HG03139 (cell line): ENCODE measurements around the gene TMCO4.

ENCODE experiments used
- ATAC-seq: cut with Tn5 transposase; IDR thresholded peaks from one replicate; pipeline ENCODE4 v1.9.1; 2021; ENCODE audit not compliant: unreplicated experiment

The TMCO4 gene

DNA sequence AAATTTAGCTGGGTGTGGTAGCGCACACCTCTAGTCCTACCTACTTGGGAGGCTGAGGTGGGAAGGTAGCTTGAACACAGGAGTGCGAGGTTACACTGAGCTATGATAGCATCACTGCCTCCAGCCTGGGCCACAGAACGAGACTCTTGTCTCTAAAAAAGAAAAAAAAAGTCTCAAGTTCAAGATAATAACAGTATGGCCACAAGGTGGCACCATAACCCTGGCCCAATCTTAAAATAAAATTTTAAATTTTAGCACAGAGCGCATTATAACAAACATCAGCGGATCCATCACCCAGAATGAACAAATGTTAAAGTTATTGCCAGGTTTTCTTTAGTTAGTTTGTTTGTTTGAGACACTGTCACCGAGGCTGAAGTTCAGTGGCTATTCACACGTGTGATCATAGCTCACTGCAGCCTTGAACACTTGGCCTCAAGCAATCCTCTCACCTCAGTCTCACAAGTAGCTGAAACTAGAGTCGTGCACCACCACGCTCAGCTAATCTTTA, 137.9 kb downstream of the TMCO4 start:
- ATAC-seq: no peak

DNA sequence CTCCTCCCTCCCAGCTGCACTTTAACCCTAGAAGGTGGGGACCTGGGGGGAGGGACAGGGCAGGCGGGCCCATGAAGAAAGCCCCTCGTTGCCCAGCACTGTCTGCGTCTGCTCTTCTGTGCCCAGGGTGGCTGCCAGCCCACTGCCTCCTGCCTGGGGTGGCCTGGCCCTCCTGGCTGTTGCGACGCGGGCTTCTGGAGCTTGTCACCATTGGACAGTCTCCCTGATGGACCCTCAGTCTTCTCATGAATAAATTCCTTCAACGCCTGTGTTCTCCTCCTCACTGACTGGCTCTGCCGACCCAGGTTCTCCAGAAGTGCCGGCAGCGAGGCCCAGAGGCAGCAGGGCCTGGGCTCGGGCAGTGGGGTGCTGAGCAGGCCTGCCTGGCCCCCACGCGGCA, 141.5 kb downstream of the TMCO4 start:
- no peak for ATAC-seq

DNA sequence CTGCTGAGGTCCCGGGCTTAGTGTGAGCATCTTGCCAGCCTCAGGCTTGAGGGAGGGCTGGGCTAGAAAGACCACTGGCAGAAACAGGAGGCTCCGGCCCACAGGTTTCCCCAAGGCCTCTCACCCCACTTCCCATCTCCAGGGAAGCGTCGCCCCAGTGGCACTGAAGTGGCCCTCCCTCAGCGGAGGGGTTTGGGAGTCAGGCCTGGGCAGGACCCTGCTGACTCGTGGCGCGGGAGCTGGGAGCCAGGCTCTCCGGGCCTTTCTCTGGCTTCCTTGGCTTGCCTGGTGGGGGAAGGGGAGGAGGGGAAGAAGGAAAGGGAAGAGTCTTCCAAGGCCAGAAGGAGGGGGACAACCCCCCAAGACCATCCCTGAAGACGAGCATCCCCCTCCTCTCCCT, 142.2 kb downstream of the TMCO4 start:
- no peak for ATAC-seq

DNA sequence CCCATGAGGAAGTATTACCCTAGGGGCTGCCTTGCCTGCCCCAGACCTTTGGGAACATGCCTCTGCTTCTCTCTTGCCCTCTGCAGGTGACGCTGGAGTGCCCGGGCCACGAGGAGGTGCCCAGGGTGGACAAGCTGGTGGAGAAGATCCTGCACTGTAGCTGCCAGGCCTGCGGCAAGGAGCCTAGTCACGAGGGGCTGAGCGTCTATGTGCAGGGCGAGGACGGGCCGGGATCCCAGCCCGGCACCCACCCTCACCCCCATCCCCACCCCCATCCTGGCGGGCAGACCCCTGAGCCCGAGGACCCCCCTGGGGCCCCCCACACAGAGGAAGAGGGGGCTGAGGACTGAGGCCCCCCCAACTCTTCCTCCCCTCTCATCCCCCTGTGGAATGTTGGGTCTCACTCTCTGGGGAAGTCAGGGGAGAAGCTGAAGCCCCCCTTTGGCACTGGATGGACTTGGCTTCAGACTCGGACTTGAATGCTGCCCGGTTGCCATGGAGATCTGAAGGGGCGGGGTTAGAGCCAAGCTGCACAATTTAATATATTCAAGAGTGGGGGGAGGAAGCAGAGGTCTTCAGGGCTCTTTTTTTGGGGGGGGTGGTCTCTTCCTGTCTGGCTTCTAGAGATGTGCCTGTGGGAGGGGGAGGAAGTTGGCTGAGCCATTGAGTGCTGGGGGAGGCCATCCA, 142.8 kb downstream of the TMCO4 start:
- no peak for ATAC-seq

DNA sequence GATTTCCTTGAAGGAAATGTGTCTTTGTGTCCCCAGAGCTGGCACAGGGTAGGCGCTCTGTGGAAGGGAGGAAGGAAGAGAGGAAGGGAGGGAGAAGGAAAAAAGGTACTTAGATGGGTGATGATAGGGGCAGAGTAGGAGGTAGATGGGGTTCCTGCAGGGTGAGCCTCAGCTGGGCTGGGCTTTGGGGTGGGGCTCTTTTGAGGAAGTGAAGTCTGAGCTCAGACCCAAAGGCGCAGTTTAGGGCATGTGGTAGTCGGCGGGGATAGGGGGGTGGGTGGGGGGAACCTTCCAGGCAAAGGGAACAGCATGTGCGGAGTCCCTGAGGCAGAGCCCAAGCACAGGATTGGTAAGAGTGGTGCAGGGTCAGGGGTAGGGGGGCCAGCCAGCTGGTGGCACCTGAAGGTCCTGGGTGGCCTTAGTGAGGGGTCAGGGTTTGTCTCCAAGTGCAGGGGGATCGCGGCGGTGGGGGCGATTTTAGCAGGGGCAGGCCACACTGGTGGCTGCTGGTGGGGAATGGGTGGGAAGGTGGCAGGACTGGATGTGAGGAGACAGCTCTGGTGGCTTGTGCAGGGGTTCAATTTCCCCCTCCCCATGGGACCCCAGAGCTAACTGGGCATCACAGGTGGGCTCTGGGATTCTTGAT, 143.5 kb downstream of the TMCO4 start:
- no peak for ATAC-seq

DNA sequence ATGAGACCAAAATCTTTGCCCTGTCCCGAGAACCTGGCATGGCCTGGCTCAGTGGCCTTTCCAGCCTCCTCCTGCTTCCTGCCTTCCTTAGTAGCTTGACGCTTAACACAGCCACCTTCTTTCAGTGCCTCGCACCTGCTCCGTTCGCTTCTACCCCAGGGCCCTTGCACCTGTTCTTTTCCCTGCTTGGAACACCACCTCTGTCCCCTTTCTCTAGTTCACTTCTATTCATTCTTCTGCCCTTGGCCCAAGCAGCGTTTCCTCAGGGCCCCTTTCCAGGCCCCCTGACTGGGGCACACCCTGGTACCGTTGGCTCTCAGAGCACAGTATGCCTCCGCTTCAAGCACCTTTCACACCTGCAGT, 144.0 kb downstream of the TMCO4 start:
- ATAC-seq: no peak

DNA sequence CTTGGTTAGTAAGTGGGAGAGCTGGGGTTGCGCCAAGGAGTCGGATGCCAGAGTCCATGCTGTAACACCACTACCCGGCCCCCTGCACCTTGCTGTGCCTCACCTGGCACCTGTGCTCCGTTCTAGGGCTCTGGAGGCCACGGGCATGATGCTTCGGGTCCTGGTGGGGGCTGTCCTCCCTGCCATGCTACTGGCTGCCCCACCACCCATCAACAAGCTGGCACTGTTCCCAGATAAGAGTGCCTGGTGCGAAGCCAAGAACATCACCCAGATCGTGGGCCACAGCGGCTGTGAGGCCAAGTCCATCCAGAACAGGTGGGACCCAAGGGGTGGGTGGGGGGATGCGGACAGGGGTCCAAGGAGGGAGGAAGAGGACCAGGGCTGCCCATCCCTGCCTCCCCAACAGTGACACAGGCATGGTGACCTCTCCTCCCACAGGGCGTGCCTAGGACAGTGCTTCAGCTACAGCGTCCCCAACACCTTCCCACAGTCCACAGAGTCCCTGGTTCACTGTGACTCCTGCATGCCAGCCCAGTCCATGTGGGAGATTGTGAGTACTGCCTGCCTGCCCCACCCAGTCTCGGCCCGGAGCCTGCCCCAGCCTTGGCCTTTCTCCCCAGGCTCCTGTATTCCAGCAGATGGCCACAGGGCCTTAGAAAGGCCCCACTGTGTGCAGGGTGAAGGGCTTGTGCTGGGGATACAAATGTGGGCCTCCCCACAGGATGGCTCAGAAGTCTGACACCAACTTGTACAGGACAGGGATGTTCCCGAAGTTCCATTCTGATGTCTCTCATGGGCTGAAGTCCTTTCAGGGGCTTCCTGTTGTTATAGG, 144.6 kb downstream of the TMCO4 start:
- ATAC-seq: no peak

DNA sequence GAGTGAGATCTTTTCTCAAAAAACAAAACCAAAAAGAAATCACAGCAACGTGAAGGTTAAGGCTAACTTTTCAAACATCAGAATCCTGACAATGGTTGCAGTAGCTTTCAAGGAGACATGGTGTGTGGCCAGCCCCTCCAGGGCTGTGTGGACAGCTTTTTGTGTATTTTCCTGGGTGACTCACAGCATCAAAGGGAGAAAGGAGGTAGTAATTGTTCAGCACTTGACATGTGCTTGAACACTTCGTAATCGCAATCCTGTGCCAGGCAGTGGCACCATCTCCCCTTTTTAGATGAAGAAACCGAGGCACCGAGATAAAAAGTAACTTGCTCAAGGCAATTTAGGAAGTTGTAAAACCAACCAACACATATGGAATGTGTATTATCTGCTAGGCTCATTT, 145.3 kb downstream of the TMCO4 start:
- no peak for ATAC-seq

DNA sequence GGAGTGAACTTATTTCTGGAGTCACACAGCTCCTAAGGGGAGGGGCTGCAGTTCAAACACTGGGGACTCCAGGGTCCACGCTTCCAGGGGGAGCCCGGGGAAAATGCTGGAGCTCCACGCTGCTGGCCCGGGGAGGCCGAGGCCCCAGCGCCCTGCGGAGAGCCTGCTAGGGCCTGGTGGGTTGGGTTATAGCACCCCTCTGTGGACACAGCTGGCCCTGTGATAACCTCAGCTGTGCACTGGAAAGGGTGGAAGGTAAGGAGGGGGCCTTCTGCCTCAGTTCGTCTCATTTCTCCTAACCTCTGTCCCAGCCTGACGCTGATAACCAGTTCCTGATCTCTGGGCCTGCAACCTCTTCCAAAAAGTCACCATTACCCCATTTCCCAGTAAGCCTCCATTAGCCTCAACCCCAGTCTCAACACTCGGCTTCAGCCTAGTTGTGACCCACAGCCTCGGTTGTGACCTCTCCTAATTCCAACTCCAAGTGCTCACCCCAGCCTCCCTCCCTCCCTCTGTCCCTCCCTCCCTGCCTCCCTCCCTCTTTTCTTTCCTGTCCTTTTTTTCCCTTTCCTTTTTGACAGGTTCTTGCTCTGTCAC, 148.5 kb downstream of the TMCO4 start:
- ATAC-seq: no peak

DNA sequence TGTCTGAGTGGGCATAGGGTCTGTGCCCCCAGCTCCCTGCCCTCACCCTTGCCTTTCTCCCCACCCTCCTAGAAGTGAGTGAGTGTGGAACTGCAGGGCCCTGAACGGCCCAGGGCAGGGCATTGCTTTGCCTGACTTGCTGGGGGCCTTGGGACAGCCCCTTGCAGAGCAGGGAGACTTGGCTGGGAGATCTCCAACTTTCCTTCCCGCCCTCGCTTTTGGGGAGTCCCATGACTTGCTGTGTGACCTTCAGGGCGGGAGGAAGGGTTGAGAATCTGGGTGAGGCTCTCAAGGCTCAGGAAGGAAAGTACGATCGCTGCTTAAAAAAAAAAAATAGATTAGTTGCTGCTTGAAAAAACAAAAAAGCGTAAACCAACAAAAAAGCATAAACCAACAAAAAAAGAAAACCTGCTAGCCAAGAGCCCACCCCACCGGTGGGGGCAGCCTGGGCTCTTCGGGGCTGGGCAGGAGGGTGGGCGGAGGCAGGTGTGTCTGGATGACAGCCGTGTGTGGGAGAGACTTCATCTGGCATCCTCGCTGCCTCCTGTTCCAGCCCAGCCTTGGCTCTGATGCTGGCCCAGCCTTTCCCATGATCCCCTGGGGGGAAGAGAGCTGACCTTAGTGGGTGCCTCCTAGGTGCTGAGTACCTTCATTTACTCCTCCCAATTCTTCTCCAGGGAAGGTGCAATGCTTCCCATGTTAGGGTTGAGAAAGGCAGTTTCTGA, 149.1 kb downstream of the TMCO4 start:
- no peak for ATAC-seq

DNA sequence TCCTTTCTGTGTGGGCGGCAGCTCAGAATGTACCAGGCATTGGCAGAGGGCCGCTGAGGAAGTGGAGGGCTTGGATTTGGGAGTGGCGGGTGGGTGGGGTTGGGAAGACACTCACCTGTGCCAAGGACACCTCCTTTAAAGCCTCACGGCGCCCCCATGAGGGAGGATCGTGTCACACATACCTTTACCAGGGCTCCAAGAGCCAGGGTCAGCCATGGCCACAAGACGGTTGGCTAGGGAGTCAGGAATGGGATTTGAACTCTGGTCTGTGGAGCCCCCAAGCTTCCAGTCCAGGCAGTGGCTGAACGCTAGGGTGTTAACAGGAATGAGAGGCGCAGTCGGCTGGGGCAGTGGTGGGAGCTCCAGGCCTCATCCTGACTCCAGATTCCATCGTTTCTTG, 151.0 kb downstream of the TMCO4 start:
- ATAC-seq: no peak

DNA sequence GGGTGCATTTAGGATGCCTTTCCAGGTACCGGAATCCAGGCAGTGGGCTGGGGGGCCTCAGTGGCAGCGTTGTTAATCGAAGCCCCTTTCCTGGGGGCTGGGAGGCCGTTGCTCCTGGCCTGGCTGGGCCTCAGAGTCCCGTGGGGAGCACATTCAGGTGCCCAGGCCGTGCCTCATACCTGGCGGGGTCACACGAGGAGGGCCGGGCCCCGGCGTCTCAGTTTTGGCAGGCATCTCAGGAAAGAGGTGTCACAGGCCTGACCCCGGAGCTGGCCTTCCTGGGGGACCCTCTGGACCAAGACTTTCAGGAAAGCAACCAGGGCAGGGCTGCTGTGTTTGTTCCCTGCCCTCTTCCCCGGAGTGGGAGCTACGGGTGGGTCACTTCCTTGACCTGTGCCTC, 151.5 kb downstream of the TMCO4 start:
- ATAC-seq: no peak

DNA sequence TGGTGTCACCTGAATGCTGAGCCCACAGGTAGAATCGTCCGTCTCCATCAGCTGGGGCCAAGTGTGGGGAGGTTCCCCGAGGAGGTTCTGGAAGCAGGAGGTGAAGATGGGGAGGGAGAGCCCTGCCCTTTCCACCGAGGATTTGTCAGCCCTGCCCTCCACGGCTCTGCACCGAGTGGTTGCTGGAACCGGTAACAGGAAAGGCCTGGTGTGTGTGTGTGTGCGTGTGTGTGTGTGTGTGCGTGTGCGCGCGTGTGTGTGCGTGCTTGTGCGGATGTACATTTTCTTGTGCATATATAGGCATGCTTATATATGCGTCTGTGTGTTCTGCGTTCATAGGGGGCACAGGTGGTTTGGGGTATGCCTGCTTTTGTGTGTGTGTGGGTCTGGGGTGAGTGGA, 152.1 kb downstream of the TMCO4 start:
- no peak for ATAC-seq

DNA sequence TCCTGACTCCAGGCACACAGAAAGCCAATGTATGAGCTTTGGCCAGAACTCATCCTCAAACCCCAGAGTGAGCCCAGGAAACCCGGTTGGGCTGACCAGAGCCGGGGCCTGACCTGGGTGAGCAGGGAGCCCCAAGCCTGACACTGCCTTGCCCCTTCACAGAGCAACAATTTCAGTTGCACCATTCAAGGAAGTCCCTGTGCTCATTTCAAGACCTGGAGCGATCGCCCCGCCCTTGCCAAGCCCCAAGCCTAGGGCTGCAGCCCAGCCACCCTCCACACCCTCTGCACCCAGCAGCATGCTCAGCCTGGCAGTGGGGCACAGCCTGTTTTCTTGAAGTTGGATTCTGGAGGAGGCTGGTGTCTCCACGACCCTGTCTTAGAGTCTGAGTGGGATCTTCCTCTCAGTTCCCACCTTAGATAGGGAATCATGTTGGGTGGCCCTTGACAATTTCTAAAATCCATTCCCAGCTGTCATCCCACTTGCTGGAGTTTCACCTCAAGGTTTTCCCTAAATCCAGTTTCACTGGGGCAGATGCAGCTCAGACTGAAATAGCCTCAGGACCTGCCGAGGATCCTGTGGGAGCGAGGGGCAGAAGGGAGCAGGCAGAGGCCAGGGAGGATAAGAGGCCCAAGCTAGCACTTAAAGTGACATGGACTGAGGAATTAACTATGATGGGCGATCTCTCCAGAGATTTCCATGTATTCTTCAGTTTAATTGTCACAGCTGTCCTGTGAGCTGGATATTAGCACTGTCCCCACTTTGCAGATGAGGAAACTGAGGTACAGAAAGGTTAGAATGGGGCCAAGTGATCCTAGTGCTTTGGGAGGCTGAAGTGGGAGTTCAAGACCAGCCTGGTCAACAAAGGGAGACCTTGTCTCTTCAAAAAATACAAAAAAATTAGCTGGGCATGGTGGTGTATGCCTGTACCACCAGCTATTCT, 153.1 kb downstream of the TMCO4 start:
- no peak for ATAC-seq

DNA sequence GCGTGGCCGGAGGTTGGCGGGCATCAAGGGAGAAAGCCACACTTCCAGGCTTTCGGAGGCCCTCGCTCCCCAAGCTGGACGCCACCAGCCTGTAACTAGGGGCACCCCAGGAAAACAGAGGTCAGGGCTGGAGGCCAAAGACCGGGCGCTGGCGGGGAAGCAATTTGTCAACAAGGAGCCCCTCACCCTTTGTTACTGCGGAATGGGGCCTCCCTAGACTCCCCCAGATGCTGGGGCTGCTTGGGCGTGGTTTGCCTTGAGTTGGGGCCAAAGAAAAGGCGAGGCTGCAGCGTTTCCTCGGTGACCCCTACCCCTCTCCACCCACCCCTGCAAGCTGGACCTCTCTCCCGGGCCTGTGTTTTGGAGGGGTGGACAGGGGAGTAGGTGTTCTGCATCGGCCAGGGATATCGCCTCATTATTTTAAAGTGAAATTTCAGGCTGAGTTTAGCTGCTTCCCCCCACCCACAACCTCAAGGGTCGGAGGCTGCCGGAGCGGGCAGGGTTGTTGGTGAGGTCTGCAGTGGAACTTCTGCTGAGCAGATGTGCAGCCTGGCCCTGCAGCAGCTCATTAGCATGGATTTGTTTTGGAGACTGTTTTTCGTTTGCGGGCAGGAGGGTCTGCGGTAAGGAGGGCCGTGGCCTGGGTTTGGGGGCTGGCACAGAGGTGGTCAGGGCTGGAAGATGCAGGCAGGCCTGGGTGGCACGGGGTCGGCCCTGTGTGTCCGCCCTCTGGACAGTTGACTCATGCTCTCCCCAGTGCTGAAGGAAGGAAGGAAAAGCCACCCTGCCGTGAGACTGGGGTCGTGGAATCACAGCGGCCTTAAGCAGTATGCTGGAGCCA, 154.1 kb downstream of the TMCO4 start:
- ATAC-seq: no peak

DNA sequence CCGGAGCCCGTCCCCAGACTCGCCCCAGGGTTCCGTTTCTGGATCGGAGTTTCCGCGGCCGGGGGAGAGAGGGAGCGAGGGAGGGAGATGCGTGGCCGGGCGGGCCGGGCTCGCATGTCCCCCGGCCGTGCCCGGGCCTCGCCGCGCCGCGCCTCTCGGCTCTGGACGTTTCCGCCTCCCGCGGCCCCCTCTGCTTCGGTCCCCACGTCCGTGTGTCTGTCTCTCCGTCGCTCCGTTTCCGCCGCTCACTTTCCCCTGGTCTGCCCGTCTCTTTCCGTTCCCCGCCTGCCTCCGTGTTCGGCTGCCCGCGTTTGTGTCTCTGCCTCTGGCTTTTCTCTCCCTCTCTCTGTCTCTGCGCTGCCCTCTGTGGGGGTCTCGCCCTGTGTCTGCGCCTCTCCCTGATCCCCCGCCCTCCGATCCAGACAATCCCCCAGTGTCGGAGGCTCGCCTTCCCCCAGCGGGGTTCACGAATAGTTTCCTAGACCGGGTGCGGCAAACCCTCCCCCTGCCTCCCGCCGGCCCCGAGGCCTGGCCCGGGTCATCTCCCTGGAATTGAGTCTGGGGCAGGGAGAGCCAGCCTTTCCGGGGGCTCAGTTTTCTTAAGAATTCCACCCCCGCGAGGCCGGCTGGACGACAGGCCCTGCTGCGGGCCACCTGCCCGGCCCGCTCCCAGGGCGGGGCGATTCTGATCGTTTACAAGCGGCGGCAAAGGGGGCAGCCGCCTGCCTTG, 154.9 kb downstream of the TMCO4 start:
- no peak for ATAC-seq

DNA sequence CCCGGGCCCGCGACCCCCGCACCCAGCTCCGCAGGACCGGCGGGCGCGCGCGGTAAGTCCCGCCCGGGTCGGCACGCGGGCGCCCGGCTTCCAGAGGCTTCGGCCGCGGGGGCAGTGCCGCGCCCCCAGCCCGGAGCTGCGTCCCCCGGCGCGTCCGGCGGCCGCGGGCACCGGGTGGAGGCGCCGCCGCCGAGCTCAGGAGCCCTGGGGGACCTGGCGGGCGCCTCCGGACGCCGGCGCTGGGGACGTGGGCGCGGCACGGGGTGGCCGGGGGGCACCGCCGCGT, 155.4 kb downstream of the TMCO4 start:
- no peak for ATAC-seq

DNA sequence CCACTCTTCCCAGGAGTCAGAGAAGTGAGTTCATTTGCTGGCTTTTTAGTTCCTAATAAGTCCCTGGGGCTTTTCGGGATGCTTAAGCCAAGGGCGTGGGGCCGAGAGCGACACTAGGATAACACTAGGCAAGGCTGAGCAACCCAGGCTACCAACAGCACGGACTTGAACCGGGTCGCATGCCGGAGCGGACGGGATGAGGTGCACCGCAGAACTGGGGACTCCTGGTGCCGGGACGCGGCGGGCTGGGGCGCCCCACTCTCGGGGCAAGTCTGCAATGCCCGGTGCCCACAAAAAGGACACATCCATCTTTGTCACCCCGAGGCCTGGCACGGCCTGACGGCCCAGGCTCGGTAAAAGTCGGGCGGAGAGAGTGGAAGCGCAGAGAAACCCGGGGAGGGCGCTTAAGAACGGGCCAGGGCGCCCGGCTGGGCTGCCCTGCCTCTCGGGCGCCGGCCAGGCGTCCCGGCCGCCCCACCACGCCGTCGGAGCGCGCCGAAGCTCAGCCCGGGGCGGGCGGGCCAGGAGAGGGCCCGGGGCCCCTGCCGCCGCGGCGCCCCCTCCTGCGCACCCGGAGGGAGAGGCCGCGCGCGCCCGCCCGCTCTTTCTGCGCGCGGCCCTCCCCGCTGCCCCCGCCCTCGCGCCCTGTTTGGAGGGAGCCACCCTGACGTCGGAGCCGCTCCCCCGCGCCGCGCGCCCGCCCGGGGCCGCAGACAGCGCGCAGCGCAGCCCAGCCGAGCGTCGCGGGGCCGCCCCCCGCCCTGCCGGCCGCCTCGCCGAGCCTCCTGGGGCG, 155.9 kb downstream of the TMCO4 start, which contains the start of gene NBL1:
NBL1 (plus strand) TSS at position 710 of the 793 bp plus-strand sequence. CDS start 10,720 bp downstream, outside the sequence.
- ATAC-seq: no peak
